ENCODE data around the gene METTL17. TPM values are rescaled to one million over a fixed set of nuclear protein-coding genes. Genes with fewer than 3 reads are reported as not detected.

Gene METTL17
- total and polyA plus RNA-seq, 9 of the 15 experiments (the other 6 are each of a cell fraction or from before 2014, with no cell fraction given) = 65.6 to 150 (median 90.0) TPM

GRCh38 chr14:21020977-21021545, 31.3 kb downstream of the METTL17 start:
- no peak for TF ChIP-seq SNAPC5 (CRISPR knock-in tag; IDR thresholded peaks at IDR 0.05)
- TF ChIP-seq ZNF511 (CRISPR knock-in tag; IDR thresholded peaks at IDR 0.05) = no peak
- no peak for TF ChIP-seq TCF3 (CRISPR knock-in tag; IDR thresholded peaks at IDR 0.05)
- TF ChIP-seq ZNF407 (IDR thresholded peaks at IDR 0.05; ENCODE audit: low read depth) = no peak
- no peak for TF ChIP-seq ZNF347 (CRISPR knock-in tag; IDR thresholded peaks at IDR 0.05; ENCODE audit: low read depth)
- no peak for TF ChIP-seq KAT7 (CRISPR knock-in tag; IDR thresholded peaks at IDR 0.05; ENCODE audit: borderline replicate concordance)
- TF ChIP-seq IRF1 (CRISPR knock-in tag; IDR thresholded peaks at IDR 0.05; ENCODE audit: borderline replicate concordance) = no peak
- no peak for TF ChIP-seq MAFK (IDR thresholded peaks at IDR 0.05; ENCODE audit: low read length)
- no peak for TF ChIP-seq ZNF561 (CRISPR knock-in tag; conservative IDR thresholded peaks at IDR 0.05)
- no peak for TF ChIP-seq SREBF2 (CRISPR knock-in tag; IDR thresholded peaks at IDR 0.05)
- TF ChIP-seq RUNX1 (IDR thresholded peaks at IDR 0.05; ENCODE audit: low read depth) = no peak
- TF ChIP-seq POLR3A (IDR thresholded peaks at IDR 0.05; ENCODE audit: borderline replicate concordance, extremely low read depth, insufficient read depth, insufficient read length) = no peak
- TF ChIP-seq RCOR1 (IDR thresholded peaks at IDR 0.05; ENCODE audit: borderline replicate concordance in 1 of 2, low read depth in 2 of 2, low read length in 2 of 2) = no peak
- Histone ChIP-seq H2AFZ (ENCODE audit: low read depth, low read length) (no peak overlapping the region), H3K9me3 (replicated peaks; ENCODE audit: control insufficient read depth, insufficient read depth, low read depth, low read length) (no peaks in the 10 kb centered on the region), H3K36me3 (ENCODE audit: control insufficient read depth, insufficient read depth, low read length) (peaks cover 37% of the 10 kb centered on the region; the same call in 1 of the 3 replicates), H3K79me2 (ENCODE audit: control insufficient read depth, insufficient read depth, low read length) (peaks cover 21% of the 10 kb centered on the region), H3K9me1 (ENCODE audit: control insufficient read depth, insufficient read depth, low read length) (no peaks in the 10 kb centered on the region), H3K27ac (ENCODE audit: extremely low read depth, low read depth, low read length) (no peak overlapping the region), H3K4me1 (replicated peaks in 1 of 2; ENCODE audit: control insufficient read depth in 2 of 2, insufficient read depth in 2 of 2, low read length in 2 of 2) (peaks cover 20 to 25% of the 10 kb centered on the region in 2 experiments), H3K9ac (ENCODE audit: insufficient read depth in 1 of 2, low read depth in 2 of 2, low read length in 2 of 2) (no peak overlapping the region), H4K20me1 (replicated peaks; ENCODE audit: control insufficient read depth, insufficient read depth, low read length) (no peaks in the 10 kb centered on the region), H3K4me3 (no peak overlapping the region), H3K4me2 (ENCODE audit: insufficient read depth, low read length) (no peak overlapping the region), H3K27me3 (ENCODE audit: control insufficient read depth in 2 of 2, insufficient read depth in 2 of 2, low read length in 2 of 2) (no peaks in the 10 kb centered on the region)
- ATAC-seq (no peak), DNase-seq (ENCODE audit: extremely low read depth in 1 of 4, low spot score in 3 of 4) (no peak), FAIRE-seq (no peak)
- 67% methylated on average over 4 of the region's 5 CpGs for WGBS (ENCODE audit: insufficient coverage, low coverage, missing lambda C conversion rate)
- no TSS peak for BruUV-seq (replicated peaks)
- intact Hi-C loops (cut with micrococcal nuclease) (no loop called here), in situ Hi-C loops (cut with MboI) (no loop called here)
- ChIA-PET CTCF (ENCODE audit: low intra/inter-chr PET ratio) (no interaction called here), POLR2A (no interaction called here)

Measured in K562 (cell line).